HG02678 (cell line): ENCODE results near the gene FRRS1L.
A peak's percentile ranks its signal among the peaks of the same experiment; 100 is the strongest.

Source experiments
- ATAC-seq: cut with Tn5 transposase; IDR thresholded peaks from one replicate; pipeline ENCODE4 v1.9.1; 2021; ENCODE audit warnings: mild to moderate bottlenecking, moderate library complexity; ENCODE audit not compliant: unreplicated experiment

FRRS1L gene

GRCh38 chr9:109166771-109167601 is at the start of gene FRRS1L:
TSS of gene FRRS1L (minus strand) at chr9:109167249. CDS start at chr9:109167138, 111 bp downstream.
- ATAC-seq: no peak

GRCh38 chr9:109214414-109214813 is 47.4 kb upstream of the FRRS1L start:
- ATAC-seq: no peak

- no peak for ATAC-seq
Measured at GRCh38 chr9:109213285-109214121, 46.5 kb upstream of the FRRS1L start.

GRCh38 chr9:109212768-109213167 is 45.7 kb upstream of the FRRS1L start:
- ATAC-seq: no peak

DNA sequence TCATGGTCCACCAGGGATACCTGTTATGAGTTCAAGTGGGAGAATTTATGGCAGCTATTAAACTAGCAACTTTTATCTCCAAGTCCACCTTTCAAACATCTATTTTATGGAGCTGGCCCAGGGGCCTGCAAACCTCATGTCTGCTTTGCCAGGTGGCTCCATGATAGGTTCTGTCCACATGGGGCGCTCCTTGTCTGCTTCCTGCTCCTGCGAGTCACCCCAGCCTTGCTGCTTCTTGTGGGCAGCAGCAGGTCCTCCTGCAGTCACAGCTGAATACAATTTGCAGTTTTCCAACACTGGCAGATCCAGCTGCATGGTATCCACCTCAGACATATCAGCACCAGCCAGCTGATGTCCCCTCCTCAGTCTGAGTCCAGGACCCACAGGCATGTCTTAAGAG is 39.6 kb upstream of the FRRS1L start:
- no peak for ATAC-seq

GRCh38 chr9:109205526-109205925 is 38.5 kb upstream of the FRRS1L start:
- ATAC-seq: no peak

- ATAC-seq: no peak
Measured at GRCh38 chr9:109203761-109204360, 36.8 kb upstream of the FRRS1L start.

- no peak for ATAC-seq
Measured at GRCh38 chr9:109199676-109200075, 32.6 kb upstream of the FRRS1L start.

DNA sequence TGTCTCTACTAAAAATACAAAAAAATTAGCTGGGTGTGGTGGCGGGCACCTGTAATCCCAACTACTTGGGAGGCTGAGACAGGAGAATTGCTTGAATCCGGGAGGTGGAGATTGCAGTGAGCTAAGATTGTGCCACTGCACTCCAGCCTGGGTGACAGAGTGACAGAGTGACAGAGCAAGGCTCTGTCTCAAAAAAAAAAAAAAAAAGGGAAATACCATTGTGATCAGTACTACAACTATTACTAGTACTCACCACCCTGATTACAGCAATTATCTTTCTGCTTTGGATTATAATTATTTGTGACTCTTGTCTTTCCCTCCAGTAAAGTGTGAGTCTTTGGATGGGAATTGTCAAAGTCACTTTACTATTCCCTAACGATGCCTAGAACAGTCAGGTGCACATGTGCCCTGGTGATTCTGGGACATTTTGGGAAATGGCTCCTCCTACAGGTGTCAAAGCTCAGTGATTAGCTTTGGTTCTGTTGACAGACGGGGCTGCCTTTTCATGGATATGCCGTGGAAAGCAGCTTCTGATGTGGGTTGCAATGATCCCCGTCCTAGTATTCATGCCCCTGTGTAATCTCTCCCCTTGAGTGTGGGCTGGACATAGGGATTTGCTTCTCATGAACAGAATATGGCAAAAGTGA is 31.8 kb upstream of the FRRS1L start:
- no peak for ATAC-seq

GRCh38 chr9:109193974-109194556 is 27.0 kb upstream of the FRRS1L start:
- no peak for ATAC-seq

- no peak for ATAC-seq
Measured at GRCh38 chr9:109192732-109193361, 25.8 kb upstream of the FRRS1L start.

DNA sequence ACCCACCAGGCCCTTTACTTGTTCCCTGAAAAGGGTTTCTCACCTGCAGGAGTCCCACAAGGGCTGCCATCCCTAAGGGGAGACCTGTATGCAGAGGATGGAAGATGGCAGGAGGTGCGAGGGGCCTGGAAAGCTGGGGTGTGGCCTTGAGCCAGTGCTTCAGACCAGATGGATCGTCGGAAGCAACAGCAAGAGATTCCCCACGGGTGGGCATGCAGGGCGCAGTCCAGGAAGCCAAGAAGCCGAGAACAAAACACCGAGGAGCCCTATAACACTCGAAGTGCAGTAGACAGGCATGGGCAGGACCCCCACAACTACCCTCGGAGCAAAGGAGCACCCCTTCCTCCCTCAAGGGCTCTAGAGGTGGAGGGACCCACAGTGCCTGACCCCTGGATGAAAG is 24.7 kb upstream of the FRRS1L start:
- ATAC-seq: no peak

GRCh38 chr9:109190151-109190550 is 23.1 kb upstream of the FRRS1L start:
- no peak for ATAC-seq

GRCh38 chr9:109186857-109187520 is 19.9 kb upstream of the FRRS1L start:
- no peak for ATAC-seq

DNA sequence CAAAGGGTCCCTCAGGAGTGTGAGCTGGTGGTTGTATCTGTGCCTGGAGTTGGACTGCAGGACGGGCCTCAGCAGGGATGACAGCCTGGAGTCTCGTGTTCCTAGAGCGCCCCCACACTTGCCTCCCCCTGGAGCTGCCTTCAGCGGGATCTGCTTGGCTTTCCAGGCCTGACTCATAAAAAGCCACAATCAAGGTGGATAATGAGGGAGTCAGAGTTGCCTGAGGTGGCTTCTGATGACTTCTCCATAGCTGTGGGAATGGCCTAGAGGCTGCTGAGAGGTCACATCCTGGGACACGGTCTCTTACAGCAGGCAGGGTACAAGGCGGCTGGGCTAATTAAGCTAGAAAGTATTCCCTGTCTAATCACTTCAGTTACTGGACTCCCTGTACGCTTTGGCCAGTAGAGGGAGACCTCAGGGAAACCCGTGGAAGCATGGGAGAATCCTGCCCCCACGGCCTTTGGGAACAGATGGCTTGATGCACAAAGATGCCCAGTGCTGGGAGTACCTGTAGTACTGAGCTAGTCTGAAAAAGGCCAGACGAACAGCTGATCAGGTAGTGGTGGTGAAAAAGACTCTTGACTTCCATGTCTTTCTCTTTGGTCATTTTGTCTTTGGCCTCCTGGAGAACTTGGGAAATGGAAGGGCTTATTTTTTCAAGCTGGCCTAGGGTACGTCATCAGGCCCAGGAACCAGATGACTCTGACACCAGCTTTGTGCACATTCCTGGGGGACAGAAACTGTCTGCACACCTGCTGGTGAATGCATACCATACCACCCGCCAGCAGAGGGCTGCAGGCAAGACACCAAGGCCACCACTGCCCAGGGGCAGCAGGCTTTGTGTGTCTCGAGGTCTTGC is 16.1 kb upstream of the FRRS1L start:
- ATAC-seq: no peak

DNA sequence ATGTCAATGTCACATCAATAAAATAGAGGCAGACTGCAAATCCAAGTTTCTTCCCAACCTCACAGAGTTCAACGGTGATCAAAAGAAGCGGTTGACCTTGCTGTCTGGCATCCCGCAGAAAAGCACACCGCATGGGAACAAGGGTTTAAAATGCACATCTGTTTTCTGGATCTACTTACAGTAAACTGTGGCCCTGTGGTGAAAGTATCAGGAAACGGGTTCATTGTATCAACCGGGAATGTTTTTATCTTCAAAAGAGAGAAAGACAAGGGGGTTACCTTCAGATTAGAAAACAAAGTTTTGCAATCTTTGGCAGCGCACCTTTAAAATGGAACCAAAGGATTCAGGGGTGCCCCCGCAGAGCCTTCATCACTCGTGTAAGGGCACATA is 15.5 kb upstream of the FRRS1L start:
- ATAC-seq: no peak

DNA sequence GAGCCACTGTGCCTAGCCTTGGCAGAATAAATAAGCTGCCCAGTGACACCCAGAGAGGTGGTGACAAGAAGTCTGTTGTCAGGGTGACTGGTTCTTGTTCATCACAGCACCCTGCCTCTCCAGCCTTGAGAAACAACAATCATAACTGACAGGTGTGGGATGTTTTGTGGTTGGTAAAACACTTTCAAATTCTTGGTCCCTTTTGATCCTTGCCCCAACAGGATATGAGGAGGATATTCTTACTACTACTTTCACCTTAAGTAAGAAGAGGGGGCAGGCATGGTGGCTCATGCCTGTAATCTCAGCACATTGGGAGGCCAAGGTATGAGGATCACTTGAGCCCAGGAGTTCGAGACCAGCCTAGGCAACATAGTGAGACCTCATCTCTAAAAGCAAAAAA is 14.2 kb upstream of the FRRS1L start:
- ATAC-seq: peak; percentile 73

DNA sequence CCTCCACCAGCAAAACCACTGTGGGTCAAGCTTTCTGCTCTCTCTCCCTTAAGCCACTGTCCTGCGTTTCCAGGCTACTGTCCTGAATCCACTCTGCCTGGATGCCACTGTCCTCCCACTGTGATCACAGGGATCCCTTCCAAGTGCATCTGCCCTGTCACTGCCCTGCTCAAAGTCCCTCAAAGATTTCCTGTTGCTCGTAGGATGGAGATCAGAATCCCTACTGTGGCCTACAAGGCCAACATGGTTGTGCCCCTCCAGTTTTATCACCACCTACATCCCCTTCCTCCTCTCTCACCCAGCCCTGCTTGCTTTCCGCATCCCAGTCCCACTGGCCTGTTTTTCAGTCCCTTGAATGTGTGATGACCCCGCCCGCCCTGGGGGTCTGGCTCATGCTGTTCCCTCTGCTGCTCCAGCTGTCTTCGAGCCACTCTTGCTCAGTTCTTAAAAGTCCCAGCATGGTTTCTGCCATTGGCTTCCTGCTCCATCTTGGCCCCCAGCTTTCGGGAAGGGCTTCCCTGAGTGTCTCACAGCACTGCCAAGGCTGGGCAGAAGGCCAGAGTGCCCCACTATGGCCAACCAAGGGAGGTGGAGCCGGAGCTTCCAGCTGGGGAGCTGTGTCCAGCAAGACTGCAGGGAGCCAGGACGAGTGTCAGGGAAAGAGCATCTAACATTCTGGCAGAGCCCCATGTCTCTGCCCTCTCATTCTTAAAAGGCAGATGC is 12.9 kb upstream of the FRRS1L start:
- no peak for ATAC-seq
